GM19099 (cell line): ENCODE data around the gene HMGB2.

Source experiments
- POLR2A ChIP-seq: IDR thresholded peaks from 3 replicates; pipeline ENCODE4 v1.6.1; 2011; ENCODE audit warnings: low read depth; ENCODE audit not compliant: insufficient read length; ENCODE audit errors: extremely low read depth

HMGB2 gene

GRCh38 chr4:173357939-173358338 lies 23.8 kb upstream of the HMGB2 start:
- TF ChIP-seq POLR2A: no peak

GRCh38 chr4:173347467-173347866 lies 13.3 kb upstream of the HMGB2 start:
- TF ChIP-seq POLR2A: no peak

DNA sequence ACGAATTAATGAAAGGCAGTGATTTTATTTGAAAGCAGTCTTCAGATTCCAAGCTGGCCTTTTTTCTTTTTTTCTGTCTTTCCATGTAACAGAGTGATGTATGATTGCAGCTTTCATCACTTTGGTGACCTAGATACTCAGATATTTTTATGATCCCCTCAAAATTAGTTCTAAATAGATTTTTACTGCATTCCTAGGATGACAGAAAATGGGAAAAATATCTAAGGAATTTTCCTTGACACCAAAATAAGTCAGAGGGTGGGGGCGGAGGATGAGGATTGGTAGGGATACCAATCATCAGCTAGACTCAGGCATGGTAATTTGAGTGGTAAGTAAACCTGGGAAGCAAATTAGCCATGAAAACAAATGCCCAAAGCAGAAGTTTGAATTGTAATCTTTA lies 11.9 kb upstream of the HMGB2 start:
- TF ChIP-seq POLR2A: no peak

- TF ChIP-seq POLR2A: no peak
These were observed 11.5 kb upstream of the HMGB2 start for GRCh38 chr4:173345648-173346047.

DNA sequence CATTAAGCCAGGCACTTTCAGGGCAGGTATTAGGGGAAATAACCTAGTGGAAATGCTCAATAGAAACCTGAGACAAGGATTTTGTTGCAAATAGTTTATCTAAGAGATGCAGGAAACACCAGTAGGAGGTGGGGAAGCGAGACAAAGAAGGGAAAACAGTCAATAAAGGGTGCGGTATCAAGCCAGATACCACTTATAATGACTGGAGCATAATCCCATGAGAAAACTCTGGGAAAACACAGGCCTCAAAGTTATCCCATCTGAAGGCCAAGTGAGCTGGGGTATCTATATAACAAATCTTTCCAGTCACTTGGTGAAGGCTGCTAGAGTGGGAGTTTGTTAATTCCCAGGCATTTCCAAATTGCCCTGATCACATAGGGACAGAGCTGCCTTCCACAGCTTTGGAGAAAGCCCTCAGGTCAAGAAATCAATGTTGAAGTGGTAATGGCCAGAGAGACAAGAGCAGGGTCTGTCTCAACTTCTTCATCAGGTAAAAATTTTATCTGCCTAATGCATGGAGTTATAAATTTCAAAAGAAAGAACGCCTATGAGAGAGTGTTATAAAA lies 9.8 kb upstream of the HMGB2 start:
- no peak for TF ChIP-seq POLR2A

DNA sequence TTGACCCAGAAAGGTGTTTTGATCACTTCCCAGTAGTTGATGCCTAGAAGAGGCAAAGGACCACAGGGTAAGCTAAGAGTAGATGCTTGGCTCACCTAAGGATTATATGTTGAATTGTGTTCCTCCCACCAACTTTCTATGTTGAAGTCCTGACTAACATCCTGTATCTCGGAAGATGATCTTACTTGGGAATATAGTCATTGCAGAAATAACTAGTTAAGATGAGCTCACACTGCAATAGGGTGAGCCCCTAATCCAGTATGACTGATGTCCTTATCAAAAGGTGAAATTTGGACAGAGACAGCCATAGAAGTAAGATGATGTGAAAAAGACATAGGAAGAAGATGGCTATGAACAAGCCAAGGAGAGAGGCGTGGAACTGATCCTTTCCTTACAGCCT lies 3.3 kb upstream of the HMGB2 start:
- no peak for TF ChIP-seq POLR2A

DNA sequence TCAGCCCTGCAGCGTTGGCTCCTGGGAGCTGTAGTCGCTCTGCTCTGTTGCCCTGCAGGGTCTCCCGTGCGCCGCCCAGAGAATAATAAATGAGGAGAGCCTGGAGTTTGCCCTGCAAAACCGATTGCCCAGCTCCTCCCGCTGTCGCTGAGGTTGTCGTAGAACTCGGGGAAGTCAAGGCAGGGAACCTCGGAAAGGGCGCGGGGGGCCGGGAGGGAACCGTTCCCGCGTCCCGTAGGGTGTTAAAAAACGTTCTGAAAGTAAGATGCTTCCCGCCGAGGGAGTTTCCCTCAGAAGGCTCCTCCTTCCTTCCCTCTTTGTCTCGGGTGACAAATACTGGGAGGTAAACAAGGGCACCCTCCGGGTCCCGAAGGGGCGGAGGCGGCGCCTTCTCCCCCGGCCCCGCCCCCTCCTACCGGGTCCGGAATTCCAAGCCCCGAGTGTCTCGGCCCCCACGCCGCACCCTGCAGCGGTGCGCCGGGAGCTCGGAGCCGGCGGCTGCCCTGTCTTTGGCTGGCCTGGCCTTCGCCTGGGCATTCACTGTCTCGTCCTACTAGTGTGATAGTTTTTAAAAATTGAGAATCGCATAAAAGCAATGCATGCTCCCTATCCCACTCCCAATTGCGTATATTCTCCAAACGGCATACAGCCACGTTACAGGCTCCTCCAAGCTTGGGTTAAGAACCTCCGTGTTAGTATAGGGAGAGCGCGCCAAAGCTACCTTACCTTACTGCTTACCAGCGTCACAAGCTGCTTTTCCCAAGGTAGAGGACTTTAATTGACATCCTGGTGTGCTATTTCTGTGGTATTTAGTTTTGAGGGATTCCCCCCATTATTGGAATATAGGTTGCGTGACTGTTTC lies 964 bp upstream of the HMGB2 start:
- TF ChIP-seq POLR2A: peak; percentile 67

DNA sequence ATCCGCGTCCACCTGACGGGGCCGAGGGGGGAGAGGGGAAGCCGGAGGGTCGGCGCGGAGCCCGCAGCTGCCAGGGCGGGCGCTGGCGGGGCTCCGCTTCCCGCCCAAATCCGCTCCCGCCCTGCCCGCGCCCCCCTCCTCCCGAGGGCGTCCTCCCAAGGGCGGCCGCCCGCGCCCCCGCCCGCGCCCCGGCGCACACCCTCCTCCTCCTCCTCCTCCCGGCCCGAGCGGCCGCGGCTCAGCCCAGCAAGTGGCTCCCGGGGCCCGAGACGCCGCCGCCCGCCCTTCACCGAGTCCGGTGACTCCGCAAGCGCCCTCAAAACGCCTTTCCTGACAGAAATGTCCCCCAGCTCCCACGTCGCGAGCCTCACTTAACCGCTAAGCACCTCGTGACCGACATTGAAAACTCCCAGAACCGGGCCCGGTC lies 487 bp downstream of the HMGB2 start:
- TF ChIP-seq POLR2A: no peak

- TF ChIP-seq POLR2A: no peak
These were observed 1.0 kb downstream of the HMGB2 start for GRCh38 chr4:173332963-173333657.

- no peak for TF ChIP-seq POLR2A
These were observed 2.1 kb downstream of the HMGB2 start for GRCh38 chr4:173332021-173332487.

GRCh38 chr4:173330590-173330989 lies 3.6 kb downstream of the HMGB2 start:
- no peak for TF ChIP-seq POLR2A

GRCh38 chr4:173328236-173328901 lies 5.8 kb downstream of the HMGB2 start:
- TF ChIP-seq POLR2A: no peak

DNA sequence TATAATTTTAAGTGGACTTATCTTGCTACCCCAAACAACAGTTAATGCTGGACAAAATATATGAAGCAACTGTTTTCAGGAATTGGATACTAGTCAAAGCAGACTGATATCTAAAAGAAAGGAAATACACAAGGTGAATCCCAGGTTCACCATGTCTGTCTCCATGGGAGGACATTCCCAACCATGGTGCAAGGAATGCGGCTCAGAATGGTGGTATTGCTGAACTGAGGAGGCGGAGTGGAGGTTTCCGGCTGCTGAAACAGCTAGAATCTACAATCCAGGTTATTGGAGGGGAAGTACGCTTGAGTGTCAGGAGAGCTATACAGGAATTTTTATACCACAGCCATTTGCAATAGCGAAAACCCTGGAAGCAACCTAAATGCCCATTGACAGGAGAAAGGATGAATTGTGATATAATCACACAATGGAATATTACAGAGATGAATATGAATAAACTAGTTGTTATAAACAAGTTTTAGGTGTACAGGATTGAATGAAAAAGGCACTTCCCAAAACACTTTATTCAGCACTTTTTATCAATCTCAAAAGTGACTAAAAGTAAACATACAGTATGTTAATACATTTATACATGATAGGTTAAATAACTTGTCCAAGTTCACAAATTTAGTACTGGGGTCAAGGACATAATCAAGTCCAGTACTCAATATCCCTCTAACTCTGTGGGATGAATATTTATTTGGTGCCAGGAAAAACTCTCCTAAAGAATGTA lies 9.0 kb downstream of the HMGB2 start:
- no peak for TF ChIP-seq POLR2A

DNA sequence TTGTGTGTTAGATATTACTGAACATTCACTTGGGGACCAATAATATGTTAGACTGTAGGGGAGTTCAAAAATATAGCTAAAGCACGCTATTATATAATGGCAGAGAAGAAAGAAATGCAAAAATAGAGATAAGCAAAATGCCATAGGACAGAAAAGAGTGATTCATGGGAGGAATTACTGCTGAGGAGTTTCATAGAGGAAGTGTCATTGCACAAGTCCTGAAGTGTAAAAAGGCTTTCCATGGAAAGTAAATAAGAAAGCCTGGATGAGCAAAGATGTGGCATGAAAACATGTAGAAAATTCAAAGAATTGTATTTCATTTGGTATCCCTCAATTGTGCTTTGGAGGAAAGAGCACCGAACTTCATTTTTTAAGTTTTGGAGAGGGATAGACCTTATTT lies 14.5 kb downstream of the HMGB2 start:
- no peak for TF ChIP-seq POLR2A
